Karpas-422 (cell line): ENCODE measurements around the gene CES5A. TPM values are rescaled to one million over a fixed set of nuclear protein-coding genes. Genes with fewer than 3 reads are reported as not detected.
"Not testable (repeated sequence)": the region's sequence is repeated elsewhere in the genome, so short reads cannot be mapped to it uniquely, and the experiment has no call there.

Experiments used
- DNase-seq: peaks from one replicate; pipeline ENCODE4 v3.0.0-alpha.2; 2015
- H2AFZ ChIP-seq: fragments of 200-600 bp; sonication (generic); 2 replicates; pipeline ENCODE4 v1.6.1; 2014; ENCODE audit warnings: antibody characterized with exemption, low read length, mixed read lengths
- H3K27ac ChIP-seq: fragments of 200-600 bp; sonication (generic); 2 replicates; pipeline ENCODE4 v1.5.1; 2014; ENCODE audit warnings: mild to moderate bottlenecking, low read length, moderate library complexity
- H3K27me3 ChIP-seq: fragments of 200-600 bp; sonication (generic); 2 replicates; pipeline ENCODE4 v1.6.1; 2014; ENCODE audit warnings: low read length, mixed read lengths
- H3K36me3 ChIP-seq: fragments of 200-600 bp; sonication (generic); 2 replicates; pipeline ENCODE4 v1.6.1; 2014; ENCODE audit warnings: low read length, mixed read lengths; ENCODE audit not compliant: insufficient read depth
- H3K4me1 ChIP-seq: fragments of 200-600 bp; sonication (generic); 2 replicates; pipeline ENCODE4 v1.6.1; 2014; ENCODE audit warnings: mild to moderate bottlenecking, low read length, mixed read lengths
- H3K4me2 ChIP-seq: fragments of 200-600 bp; sonication (generic); 2 replicates; pipeline ENCODE4 v1.6.1; 2014; ENCODE audit warnings: low read length, low read depth, mild to moderate bottlenecking; ENCODE audit not compliant: poor library complexity, severe bottlenecking
- H3K4me3 ChIP-seq: fragments of 200-600 bp; sonication (generic); 2 replicates; pipeline ENCODE4 v1.5.1; 2014; ENCODE audit warnings: mild to moderate bottlenecking, antibody characterized with exemption, low read length, mixed read lengths
- H3K79me2 ChIP-seq: fragments of 200-600 bp; sonication (generic); 2 replicates; pipeline ENCODE4 v1.6.1; 2014; ENCODE audit warnings: mild to moderate bottlenecking, low read length, mixed read lengths
- H3K9ac ChIP-seq: fragments of 200-600 bp; sonication (generic); 2 replicates; pipeline ENCODE4 v1.6.0; 2014; ENCODE audit warnings: low read length
- H3K9me2 ChIP-seq: fragments of 200-600 bp; sonication (generic), shearing (Covaris generic); replicated peaks from 2 replicates; pipeline ENCODE4 v1.6.0; 2014; ENCODE audit warnings: mild to moderate bottlenecking, low read length, moderate library complexity; ENCODE audit not compliant: insufficient read depth
- H3K9me3 ChIP-seq: fragments of 300-700, 200-600 bp; sonication (generic); 2 replicates; pipeline ENCODE4 v1.6.1; 2014; ENCODE audit warnings: low read length, mixed read lengths
- H4K20me1 ChIP-seq: fragments of 200-600 bp; sonication (generic); 2 replicates; pipeline ENCODE4 v1.6.1; 2014; ENCODE audit warnings: mild to moderate bottlenecking, antibody characterized with exemption, low read length, low read depth; ENCODE audit not compliant: insufficient read depth
- total RNA-seq: library from RNA; depleted of rRNA; stranded (reverse); fragments of >200 nt; shearing (Covaris generic); gene quantifications from 2 replicates; pipeline ENCODE4 v1.2.3, GENCODE V29; 2014; ENCODE audit warnings: low replicate concordance

Gene CES5A
- total RNA-seq, 1 experiment from 2014 or later: not detected

DNA sequence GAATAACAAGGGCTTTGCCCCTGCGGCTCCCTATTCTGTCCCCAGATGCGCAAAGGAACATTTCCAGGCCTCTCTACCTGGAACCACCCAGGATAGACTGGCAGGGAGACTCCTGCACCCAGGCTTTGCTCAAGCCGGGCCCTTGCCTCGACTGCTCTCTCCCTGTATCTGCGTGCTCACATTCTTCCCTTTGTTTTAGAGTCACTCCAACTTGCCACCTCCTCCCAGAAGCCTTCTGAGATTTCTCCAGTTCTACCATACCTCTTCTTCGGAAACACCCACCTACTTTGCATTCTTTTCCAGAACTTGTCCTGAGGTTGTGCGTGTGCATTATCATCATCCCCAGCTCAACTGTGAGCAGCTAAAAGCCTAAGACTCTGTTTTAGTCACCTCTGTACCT is 3.0 kb downstream of the CES5A start:
- Histone ChIP-seq H2AFZ (no peak overlapping the region), H3K27ac (no peak overlapping the region), H4K20me1 (no peaks in the 10 kb centered on the region), H3K9ac (no peak overlapping the region), H3K36me3 (no peaks in the 10 kb centered on the region), H3K4me3 (no peak overlapping the region), H3K79me2 (no peaks in the 10 kb centered on the region), H3K9me2 (no peaks in the 10 kb centered on the region), H3K27me3 (no peaks in the 10 kb centered on the region), H3K9me3 (no peaks in the 10 kb centered on the region), H3K4me2 (no peak overlapping the region), H3K4me1 (peaks cover 5% of the 10 kb centered on the region; the same call in 1 of the 2 replicates)
- no peak for DNase-seq

DNA sequence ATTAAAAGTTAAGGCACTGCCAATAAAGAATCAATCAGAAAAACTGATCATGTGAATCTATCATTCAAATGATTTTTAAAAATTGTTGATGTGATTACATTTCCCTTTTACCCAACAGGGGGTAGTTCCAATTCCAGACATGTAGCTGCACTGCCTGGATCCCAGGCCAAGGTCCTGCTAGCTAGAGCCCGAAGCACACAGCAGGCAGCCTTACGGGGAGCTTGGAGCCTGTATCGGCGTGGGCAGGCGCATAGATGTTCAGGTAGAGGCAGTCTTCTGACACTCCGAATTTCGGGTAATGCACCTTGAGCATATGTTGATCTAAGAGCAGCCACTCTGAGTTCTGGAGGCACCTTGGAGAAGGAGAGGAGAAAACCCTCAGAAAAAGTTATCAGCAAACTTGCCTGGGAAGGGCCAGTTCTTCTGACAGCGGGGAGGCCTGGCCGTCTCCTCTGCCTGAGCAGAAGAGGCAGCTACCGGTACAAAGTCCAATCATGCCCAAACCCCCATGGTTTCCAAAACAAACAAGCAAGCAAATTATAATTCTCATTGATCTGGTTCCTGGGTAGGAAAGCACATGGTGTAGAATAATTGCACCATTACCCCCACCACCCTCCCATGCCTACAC is 3.6 kb downstream of the CES5A start:
- Histone ChIP-seq H3K27ac (no peak overlapping the region), H3K9ac (no peak overlapping the region), H3K4me3 (no peak overlapping the region), H3K27me3 (no peaks in the 10 kb centered on the region), H4K20me1 (no peaks in the 10 kb centered on the region), H3K79me2 (no peaks in the 10 kb centered on the region), H3K4me2 (no peak overlapping the region), H3K9me3 (no peaks in the 10 kb centered on the region), H3K4me1 (peaks cover 5% of the 10 kb centered on the region; the same call in 1 of the 2 replicates), H3K9me2 (no peaks in the 10 kb centered on the region), H3K36me3 (no peaks in the 10 kb centered on the region), H2AFZ (no peak overlapping the region)
- no peak for DNase-seq

DNA sequence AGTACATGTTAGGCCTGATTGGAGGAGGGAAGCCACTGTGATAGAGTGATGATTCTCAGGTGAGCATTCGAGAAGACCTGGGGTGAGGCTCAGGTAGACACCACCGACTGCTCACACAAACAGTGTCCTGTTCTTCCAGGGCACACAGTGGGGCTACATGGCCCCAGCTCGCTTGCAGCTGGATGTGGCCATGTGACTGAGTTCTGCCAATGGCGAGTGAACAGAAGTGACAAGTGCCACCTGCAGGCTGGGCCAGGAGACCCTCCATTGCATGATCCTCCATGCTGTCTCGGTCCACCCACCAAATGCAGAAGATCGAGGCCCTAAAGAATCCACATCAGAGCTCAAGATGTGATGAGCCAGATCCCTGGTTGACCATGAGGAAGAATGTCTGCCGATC is 6.2 kb downstream of the CES5A start:
- H3K79me2 ChIP-seq: no peaks in the 10 kb centered on the region
- no peaks in the 10 kb centered on the region for H3K36me3 ChIP-seq
- no peaks in the 10 kb centered on the region for H3K9me3 ChIP-seq
- H2AFZ ChIP-seq: no peak overlapping the region
- H3K27ac ChIP-seq: no peak overlapping the region
- no peak overlapping the region for H3K9ac ChIP-seq
- H3K4me3 ChIP-seq: no peak overlapping the region
- H3K4me2 ChIP-seq: no peak overlapping the region
- no peaks in the 10 kb centered on the region for H3K27me3 ChIP-seq
- H3K4me1 ChIP-seq: no peaks in the 10 kb centered on the region
- no peak for DNase-seq
- H4K20me1 ChIP-seq: no peaks in the 10 kb centered on the region
- no peaks in the 10 kb centered on the region for H3K9me2 ChIP-seq

DNA sequence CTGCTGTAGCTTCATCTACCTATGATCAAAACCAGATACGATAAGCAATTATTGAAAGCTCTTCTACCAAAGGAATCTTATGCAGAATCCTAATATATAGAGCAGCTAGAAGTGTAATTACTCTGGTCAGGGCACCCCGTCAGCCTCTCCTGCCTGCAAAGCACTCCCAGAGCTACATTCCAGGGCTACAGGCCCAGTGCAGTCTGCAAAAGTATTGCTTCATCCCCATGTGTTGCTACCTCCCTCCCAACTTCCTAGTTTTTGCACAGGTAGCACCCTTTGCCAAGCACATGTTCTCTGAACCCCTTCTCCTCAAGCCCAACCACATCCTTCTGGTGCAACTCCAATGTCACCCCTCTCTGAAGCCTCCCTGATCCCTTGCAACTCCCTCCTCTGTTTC is 7.0 kb downstream of the CES5A start:
- Histone ChIP-seq H3K36me3 (no peaks in the 10 kb centered on the region), H3K9me2 (no peaks in the 10 kb centered on the region), H3K9ac (no peak overlapping the region), H3K4me3 (no peak overlapping the region), H3K27ac (no peak overlapping the region), H4K20me1 (no peaks in the 10 kb centered on the region), H3K4me2 (no peak overlapping the region), H3K27me3 (no peaks in the 10 kb centered on the region), H3K4me1 (no peaks in the 10 kb centered on the region), H2AFZ (no peak overlapping the region), H3K9me3 (no peaks in the 10 kb centered on the region), H3K79me2 (no peaks in the 10 kb centered on the region)
- no peak for DNase-seq

DNA sequence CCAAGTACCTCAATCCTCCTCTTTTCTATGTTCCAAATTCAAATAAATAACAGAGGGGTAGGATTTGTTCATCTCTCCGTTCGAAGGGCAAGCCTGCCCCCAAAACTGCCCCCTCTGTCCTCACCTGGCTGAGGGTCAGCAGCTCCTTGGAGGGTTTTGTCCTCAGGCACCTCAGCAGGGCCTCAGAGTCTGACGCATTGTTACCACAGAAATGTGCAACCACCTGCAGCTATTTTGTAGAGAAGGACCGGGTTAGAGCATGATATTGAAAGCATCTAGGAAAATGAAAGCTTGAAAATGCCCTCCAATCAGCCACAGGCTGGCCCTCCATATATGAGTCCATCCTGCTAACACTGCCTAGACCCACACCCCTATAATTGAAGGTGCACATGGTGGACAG is 13.9 kb downstream of the CES5A start:
- Histone ChIP-seq H3K4me3 (no peak overlapping the region), H3K4me2 (no peak overlapping the region), H2AFZ (no peak overlapping the region), H3K79me2 (no peaks in the 10 kb centered on the region), H3K4me1 (no peaks in the 10 kb centered on the region), H4K20me1 (no peaks in the 10 kb centered on the region), H3K27ac (no peak overlapping the region), H3K9me2 (no peaks in the 10 kb centered on the region), H3K36me3 (no peaks in the 10 kb centered on the region), H3K27me3 (0 out of 2 replicates have a peak, but pooled peaks cover 2% of the 10 kb centered on the region), H3K9me3 (no peaks in the 10 kb centered on the region), H3K9ac (no peak overlapping the region)
- DNase-seq: no peak

DNA sequence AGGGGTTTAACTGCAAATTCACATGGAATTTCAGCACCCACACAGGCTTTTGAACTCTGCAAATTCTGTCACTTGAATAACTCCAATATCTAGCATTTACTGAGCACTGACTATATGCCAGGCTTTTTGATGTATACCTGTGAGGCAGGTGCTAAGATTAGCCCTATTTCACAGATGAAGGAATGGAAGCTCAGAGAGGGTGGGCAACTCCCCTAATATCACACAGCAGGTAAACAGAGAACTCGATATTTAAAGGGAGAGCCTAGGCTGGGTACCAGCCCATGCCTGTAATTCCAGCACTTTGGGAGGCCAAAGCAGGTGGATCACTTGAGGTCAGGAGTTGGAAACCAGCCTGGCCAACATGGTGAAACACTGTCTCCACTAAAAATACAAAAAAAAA is 17.5 kb downstream of the CES5A start:
- DNase-seq, H3K79me2 ChIP-seq, H3K36me3 ChIP-seq, H3K27ac ChIP-seq, H3K9me3 ChIP-seq, H3K9me2 ChIP-seq, H3K27me3 ChIP-seq, H3K4me1 ChIP-seq, H3K4me2 ChIP-seq, H4K20me1 ChIP-seq, H2AFZ ChIP-seq, H3K9ac ChIP-seq, H3K4me3 ChIP-seq: not testable (repeated sequence)

DNA sequence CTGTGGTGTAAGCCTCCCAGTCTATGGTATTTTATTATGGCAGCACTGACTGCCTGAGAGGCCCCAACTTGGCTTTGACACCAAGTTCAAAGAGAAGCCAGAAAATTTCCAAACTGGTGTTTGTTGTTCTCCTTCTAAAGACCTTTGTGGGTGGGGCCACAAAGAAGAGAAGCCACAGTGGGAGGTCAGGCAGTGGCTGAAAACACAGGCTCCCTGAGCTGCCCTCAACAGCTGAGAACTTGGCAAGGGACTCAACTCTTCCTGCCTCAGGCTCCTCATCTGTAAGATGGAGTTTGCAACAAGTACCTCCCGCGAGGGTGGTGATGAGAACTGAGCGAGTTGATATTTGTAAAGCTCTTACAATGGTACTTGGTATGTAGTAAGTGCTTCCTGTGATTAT is 18.2 kb downstream of the CES5A start:
- no peak overlapping the region for H3K9ac ChIP-seq
- H3K9me2 ChIP-seq: no peaks in the 10 kb centered on the region
- H3K4me3 ChIP-seq: no peak overlapping the region
- no peak overlapping the region for H2AFZ ChIP-seq
- H3K36me3 ChIP-seq: no peaks in the 10 kb centered on the region
- H3K4me1 ChIP-seq: no peaks in the 10 kb centered on the region
- DNase-seq: no peak
- no peak overlapping the region for H3K4me2 ChIP-seq
- H3K27ac ChIP-seq: no peak overlapping the region
- H3K79me2 ChIP-seq: no peaks in the 10 kb centered on the region
- H3K27me3 ChIP-seq: 0 out of 2 replicates have a peak, but pooled peaks cover 2% of the 10 kb centered on the region
- H3K9me3 ChIP-seq: no peaks in the 10 kb centered on the region
- H4K20me1 ChIP-seq: no peaks in the 10 kb centered on the region

DNA sequence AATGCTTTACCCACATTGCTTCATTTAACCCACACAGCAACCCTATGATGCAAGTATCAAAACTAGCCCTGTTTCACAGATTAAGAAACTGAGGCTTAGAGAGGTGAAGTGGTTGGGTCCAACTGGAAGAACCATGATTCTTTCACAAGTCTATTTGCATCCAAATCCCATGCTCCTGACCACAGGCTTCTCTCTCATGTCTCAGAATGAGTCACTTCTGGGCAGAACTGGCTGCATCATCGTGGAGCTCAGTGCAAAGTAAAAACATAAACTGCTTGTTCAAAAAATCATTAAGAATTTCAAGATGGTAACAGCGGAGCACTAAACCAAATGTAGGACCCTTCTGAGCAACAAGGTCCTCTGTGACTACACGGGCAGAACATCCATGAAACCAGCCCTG is 22.1 kb downstream of the CES5A start:
- H3K9me3 ChIP-seq: no peaks in the 10 kb centered on the region
- H3K4me3 ChIP-seq: no peak overlapping the region
- H3K27ac ChIP-seq: no peak overlapping the region
- no peaks in the 10 kb centered on the region for H3K4me1 ChIP-seq
- no peak overlapping the region for H3K4me2 ChIP-seq
- no peak for DNase-seq
- H3K9me2 ChIP-seq: no peaks in the 10 kb centered on the region
- H3K79me2 ChIP-seq: no peaks in the 10 kb centered on the region
- H3K27me3 ChIP-seq: no peaks in the 10 kb centered on the region
- H3K36me3 ChIP-seq: no peaks in the 10 kb centered on the region
- no peak overlapping the region for H3K9ac ChIP-seq
- no peaks in the 10 kb centered on the region for H4K20me1 ChIP-seq
- no peak overlapping the region for H2AFZ ChIP-seq

DNA sequence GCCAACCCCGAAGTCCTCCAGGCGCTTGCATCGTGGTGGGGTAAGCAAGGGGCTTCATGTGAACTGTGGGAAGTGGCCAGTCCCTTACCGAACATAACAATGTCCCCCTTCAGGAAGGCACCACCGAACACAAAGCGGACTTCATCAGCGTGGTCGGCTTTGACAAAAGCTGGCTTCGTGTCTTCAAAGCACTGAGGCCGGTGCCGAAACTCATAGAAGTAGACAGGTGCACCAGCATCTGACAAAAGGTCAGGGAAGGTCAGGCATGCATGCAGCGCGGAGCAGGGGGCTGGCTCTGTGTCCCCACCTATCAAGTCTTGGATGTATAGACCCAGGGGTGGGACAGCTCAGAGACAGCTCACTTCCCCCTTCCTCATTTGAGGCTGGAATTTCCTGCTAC is 25.6 kb downstream of the CES5A start:
- no peak for DNase-seq
- Histone ChIP-seq H3K79me2 (no peaks in the 10 kb centered on the region), H3K27ac (no peak overlapping the region), H2AFZ (no peak overlapping the region), H3K4me3 (no peak overlapping the region), H3K9ac (no peak overlapping the region), H3K9me2 (no peaks in the 10 kb centered on the region), H3K4me2 (no peak overlapping the region), H3K27me3 (no peaks in the 10 kb centered on the region), H4K20me1 (no peaks in the 10 kb centered on the region), H3K4me1 (no peaks in the 10 kb centered on the region), H3K36me3 (no peaks in the 10 kb centered on the region), H3K9me3 (no peaks in the 10 kb centered on the region)
